ENCODE results near the gene TBX1. TPM values are rescaled to one million over a fixed set of nuclear protein-coding genes. Genes with fewer than 3 reads are reported as not detected.
"Not testable (repeated sequence)": the region's sequence is repeated elsewhere in the genome, so short reads cannot be mapped to it uniquely, and the experiment has no call there.

TBX1 gene
- total RNA-seq, 5 donors from 2014 or later (not counting 1 experiment from before 2014, with no cell fraction given) = 0.20 TPM; not detected in 4

DNA sequence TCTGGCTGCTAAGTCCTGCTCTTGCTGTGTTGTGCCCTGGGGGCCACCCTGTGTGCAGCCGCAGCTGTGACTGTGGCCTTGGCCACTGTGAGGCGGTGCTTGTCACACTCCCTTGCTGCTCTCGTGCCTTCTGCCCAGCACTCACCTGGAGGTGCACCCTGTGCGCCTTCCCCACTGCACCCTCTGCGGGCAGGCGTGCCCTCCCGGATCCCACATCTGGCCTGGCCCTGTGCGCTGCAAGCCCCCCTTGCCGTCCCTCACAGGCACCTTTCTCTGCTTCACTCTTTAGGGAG, 27.2 kb downstream of the TBX1 start:
- POLR2A ChIA-PET = no interaction called here
- H3K9me3 Mint-ChIP-seq = peaks cover 0 to 10% (median 6%) of the 10 kb centered on the region in 3 donors
- Histone ChIP-seq H3K27ac (ENCODE audit: low read length) (no peak overlapping the region), H3K9me3 (no peaks in the 10 kb centered on the region), H3K4me1 (ENCODE audit: control insufficient read depth in 1 of 2, extremely low read depth in 1 of 2, insufficient read depth in 2 of 2, low read length in 2 of 2) (no peaks in the 10 kb centered on the region), H3K4me3 (ENCODE audit: control insufficient read depth in 1 of 2, extremely low read depth in 1 of 2, low read length in 1 of 2) (no peak overlapping the region), H3K36me3 (ENCODE audit: control insufficient read depth in 2 of 2, extremely low read depth in 1 of 2, insufficient read depth in 1 of 2, low read length in 1 of 2) (peaks cover 0 to 3% of the 10 kb centered on the region in 2 donors), H3K27me3 (replicated peaks in 1 of 2; ENCODE audit: control insufficient read depth in 2 of 2, extremely low read depth in 1 of 2, insufficient read depth in 2 of 2, low read length in 1 of 2) (peaks cover 0 to 13% of the 10 kb centered on the region in 2 experiments)
- 93% methylated on average over 8 of the region's 9 CpGs for WGBS (ENCODE audit: insufficient coverage)
- H3K27me3 Mint-ChIP-seq = no peaks in the 10 kb centered on the region
- H3K27ac Mint-ChIP-seq = no peak overlapping the region
- DNase-seq (no peak), ATAC-seq (replicated peaks in 1 of 4) (no peak)
- H3K4me3 Mint-ChIP-seq = no peak overlapping the region
- no peaks in the 10 kb centered on the region for H3K4me1 Mint-ChIP-seq
- CTCF ChIA-PET = no interaction called here
- peaks cover 44% of the 10 kb centered on the region for H3K36me3 Mint-ChIP-seq

DNA sequence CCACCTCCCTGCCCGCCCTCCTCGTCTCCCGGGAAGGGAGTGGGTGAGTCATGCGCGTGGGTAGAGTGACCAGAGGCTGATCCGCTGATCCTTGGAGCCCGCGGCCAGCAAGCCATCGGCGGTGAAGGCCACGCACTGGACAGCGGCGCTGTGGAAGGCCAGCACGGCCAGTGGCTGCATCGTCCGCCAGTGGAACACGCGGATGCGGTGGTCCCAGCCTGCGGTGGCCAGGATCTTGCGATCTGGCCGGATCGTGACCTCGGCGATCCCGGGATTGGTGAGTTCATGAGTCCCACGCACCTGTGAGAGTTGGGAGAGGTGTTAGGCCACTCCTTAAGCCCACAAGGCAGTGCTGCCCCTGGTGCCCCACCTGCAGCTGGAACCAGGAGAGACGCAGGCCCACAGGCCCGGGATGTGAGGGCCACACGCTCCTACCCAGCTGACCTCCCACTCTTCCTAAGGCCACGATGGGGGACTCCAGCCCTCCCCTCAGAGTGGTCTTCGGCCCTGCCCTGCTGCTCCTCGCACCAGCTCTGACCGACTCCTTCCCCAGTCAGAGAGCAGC, 28.2 kb downstream of the TBX1 start:
- WGBS (ENCODE audit: insufficient coverage) = over 99% methylated on average over 29 of the region's 34 CpGs
- CTCF ChIA-PET = no interaction called here
- ATAC-seq (replicated peaks in 1 of 4) (no peak), DNase-seq (no peak)
- H3K36me3 ChIP-seq (ENCODE audit: control insufficient read depth in 2 of 2, extremely low read depth in 1 of 2, insufficient read depth in 1 of 2, low read length in 1 of 2) = peaks cover 0 to 3% of the 10 kb centered on the region in 2 donors
- no peak overlapping the region for H3K4me3 ChIP-seq (ENCODE audit: control insufficient read depth in 1 of 2, extremely low read depth in 1 of 2, low read length in 1 of 2)
- peaks cover 8 to 14% (median 12%) of the 10 kb centered on the region in 3 donors for H3K9me3 Mint-ChIP-seq
- no peaks in the 10 kb centered on the region for H3K27me3 Mint-ChIP-seq
- H3K4me1 Mint-ChIP-seq = no peaks in the 10 kb centered on the region
- no peaks in the 10 kb centered on the region for H3K9me3 ChIP-seq
- H3K27me3 ChIP-seq (replicated peaks in 1 of 2; ENCODE audit: control insufficient read depth in 2 of 2, extremely low read depth in 1 of 2, insufficient read depth in 2 of 2, low read length in 1 of 2) = peaks cover 0 to 3% of the 10 kb centered on the region in 2 experiments
- POLR2A ChIA-PET = no interaction called here
- H3K4me3 Mint-ChIP-seq = no peak overlapping the region
- peaks cover 50% of the 10 kb centered on the region for H3K36me3 Mint-ChIP-seq
- H3K27ac ChIP-seq (ENCODE audit: low read length) = no peak overlapping the region
- no peak overlapping the region for H3K27ac Mint-ChIP-seq
- H3K4me1 ChIP-seq (ENCODE audit: control insufficient read depth in 1 of 2, extremely low read depth in 1 of 2, insufficient read depth in 2 of 2, low read length in 2 of 2) = no peaks in the 10 kb centered on the region

DNA sequence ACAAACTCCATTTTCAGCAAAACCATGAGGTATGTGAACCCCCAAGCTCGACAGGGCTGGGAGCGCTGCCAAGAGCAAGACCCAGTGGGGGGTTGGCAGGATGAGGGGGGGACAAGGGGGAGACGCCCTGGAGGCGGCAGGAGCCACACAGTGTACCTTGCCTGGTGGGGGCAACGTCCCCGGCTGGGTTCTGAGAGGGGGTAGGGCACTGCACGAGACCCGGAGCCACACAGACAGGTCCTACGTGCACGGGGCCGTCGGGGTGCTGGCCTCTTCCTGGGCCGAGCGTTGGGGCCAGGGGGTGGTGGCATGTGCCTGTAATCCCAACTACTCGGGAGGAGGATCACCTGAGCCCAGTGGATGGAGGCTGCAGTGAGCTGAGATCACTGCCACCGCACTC, 28.8 kb downstream of the TBX1 start:
- ChIA-PET CTCF (no interaction called here), POLR2A (no interaction called here)
- Histone ChIP-seq H3K36me3 (ENCODE audit: control insufficient read depth in 2 of 2, extremely low read depth in 1 of 2, insufficient read depth in 1 of 2, low read length in 1 of 2) (peaks cover 0 to 3% of the 10 kb centered on the region in 2 donors), H3K4me3 (ENCODE audit: control insufficient read depth in 1 of 2, extremely low read depth in 1 of 2, low read length in 1 of 2) (no peak overlapping the region), H3K4me1 (ENCODE audit: control insufficient read depth in 1 of 2, extremely low read depth in 1 of 2, insufficient read depth in 2 of 2, low read length in 2 of 2) (no peaks in the 10 kb centered on the region), H3K27ac (ENCODE audit: low read length) (no peak overlapping the region), H3K27me3 (replicated peaks in 1 of 2; ENCODE audit: control insufficient read depth in 2 of 2, extremely low read depth in 1 of 2, insufficient read depth in 2 of 2, low read length in 1 of 2) (peaks cover 0 to 2% of the 10 kb centered on the region in 2 experiments), H3K9me3 (no peaks in the 10 kb centered on the region)
- peaks cover 13 to 14% (median 13%) of the 10 kb centered on the region in 3 donors for H3K9me3 Mint-ChIP-seq
- 92% methylated on average over 11 of the region's 16 CpGs for WGBS (ENCODE audit: insufficient coverage)
- peaks cover 57% of the 10 kb centered on the region for H3K36me3 Mint-ChIP-seq
- H3K4me3 Mint-ChIP-seq = no peak overlapping the region
- no peak overlapping the region for H3K27ac Mint-ChIP-seq
- DNase-seq = no peak
- no peaks in the 10 kb centered on the region for H3K27me3 Mint-ChIP-seq
- ATAC-seq (replicated peaks in 1 of 4) = no peak
- peaks cover 0 to 6% (median 1%) of the 10 kb centered on the region in 3 donors for H3K4me1 Mint-ChIP-seq

DNA sequence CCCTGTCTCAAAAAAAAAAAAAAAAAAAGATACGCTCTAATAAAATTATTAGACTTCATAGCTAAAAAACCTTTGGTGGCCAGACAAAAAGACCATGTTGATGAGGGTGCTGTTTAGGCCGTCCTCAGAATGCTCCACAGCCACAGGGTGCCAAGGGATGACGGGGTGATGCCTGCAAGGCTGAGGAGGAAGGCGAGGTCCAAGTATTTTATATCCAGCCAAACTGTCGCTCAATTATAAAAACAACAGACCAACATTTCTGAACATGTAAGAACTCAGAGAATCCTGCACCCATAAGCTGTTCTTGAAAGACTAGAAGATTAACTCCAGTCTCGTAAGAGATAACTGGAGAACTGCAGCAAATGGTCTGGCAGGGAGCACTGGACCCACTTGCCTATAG, 29.2 kb downstream of the TBX1 start:
- Mint-ChIP-seq H3K4me1 (peaks cover 0 to 9% (median 1%) of the 10 kb centered on the region in 3 donors), H3K27ac (no peak overlapping the region), H3K9me3 (peaks cover 13 to 14% (median 13%) of the 10 kb centered on the region in 3 donors), H3K4me3 (no peak overlapping the region), H3K36me3 (peaks cover 59% of the 10 kb centered on the region), H3K27me3 (no peaks in the 10 kb centered on the region)
- no peak for DNase-seq
- no peaks in the 10 kb centered on the region for H3K9me3 ChIP-seq
- no peak for ATAC-seq (replicated peaks in 1 of 4)
- ChIA-PET CTCF (no interaction called here), POLR2A (no interaction called here)
- H3K4me1 ChIP-seq (ENCODE audit: control insufficient read depth in 1 of 2, extremely low read depth in 1 of 2, insufficient read depth in 2 of 2, low read length in 2 of 2) = no peaks in the 10 kb centered on the region
- H3K27ac ChIP-seq (ENCODE audit: low read length) = no peak overlapping the region
- no peak overlapping the region for H3K4me3 ChIP-seq (ENCODE audit: control insufficient read depth in 1 of 2, extremely low read depth in 1 of 2, low read length in 1 of 2)
- H3K27me3 ChIP-seq (replicated peaks in 1 of 2; ENCODE audit: control insufficient read depth in 2 of 2, extremely low read depth in 1 of 2, insufficient read depth in 2 of 2, low read length in 1 of 2) = peaks cover 0 to 2% of the 10 kb centered on the region in 2 experiments
- peaks cover 0 to 3% of the 10 kb centered on the region in 2 donors for H3K36me3 ChIP-seq (ENCODE audit: control insufficient read depth in 2 of 2, extremely low read depth in 1 of 2, insufficient read depth in 1 of 2, low read length in 1 of 2)
- 97% methylated on average over 3 of the region's 6 CpGs for WGBS (ENCODE audit: insufficient coverage)

DNA sequence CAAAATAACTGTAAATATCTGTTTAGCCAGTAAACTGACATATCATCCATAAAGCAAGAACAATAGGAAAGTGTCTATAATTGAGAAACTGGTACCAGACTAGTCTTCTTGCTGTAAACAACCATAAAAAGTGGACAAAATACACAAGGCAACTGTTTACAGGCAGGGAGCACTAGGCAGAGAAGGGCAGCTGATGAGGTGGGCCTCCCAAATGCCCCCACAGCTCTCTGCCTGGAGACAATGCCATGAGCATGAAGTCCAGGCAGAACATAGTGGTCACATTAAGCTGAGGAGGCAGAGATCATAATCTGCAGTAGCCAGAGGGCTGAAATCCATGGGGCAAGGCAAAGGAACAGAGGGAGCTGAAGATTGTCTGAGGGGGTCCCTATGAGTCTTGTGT, 30.7 kb downstream of the TBX1 start:
- ATAC-seq (replicated peaks in 1 of 4) (no peak), DNase-seq (no peak)
- ChIA-PET POLR2A (no interaction called here), CTCF (no interaction called here)
- Histone ChIP-seq H3K4me3 (ENCODE audit: control insufficient read depth in 1 of 2, extremely low read depth in 1 of 2, low read length in 1 of 2) (no peak overlapping the region), H3K36me3 (ENCODE audit: control insufficient read depth in 2 of 2, extremely low read depth in 1 of 2, insufficient read depth in 1 of 2, low read length in 1 of 2) (peaks cover 0 to 7% of the 10 kb centered on the region in 2 donors), H3K4me1 (ENCODE audit: control insufficient read depth in 1 of 2, extremely low read depth in 1 of 2, insufficient read depth in 2 of 2, low read length in 2 of 2) (peaks cover 3 to 5% of the 10 kb centered on the region in 2 experiments), H3K27ac (ENCODE audit: low read length) (no peak overlapping the region), H3K9me3 (no peaks in the 10 kb centered on the region), H3K27me3 (replicated peaks in 1 of 2; ENCODE audit: control insufficient read depth in 2 of 2, extremely low read depth in 1 of 2, insufficient read depth in 2 of 2, low read length in 1 of 2) (no peaks in the 10 kb centered on the region)
- H3K4me3 Mint-ChIP-seq = no peak overlapping the region
- H3K4me1 Mint-ChIP-seq = peaks cover 3 to 23% (median 8%) of the 10 kb centered on the region in 3 donors
- H3K36me3 Mint-ChIP-seq = peaks cover 68% of the 10 kb centered on the region
- H3K9me3 Mint-ChIP-seq = peaks cover 13 to 14% (median 13%) of the 10 kb centered on the region in 3 donors
- no peak overlapping the region for H3K27ac Mint-ChIP-seq
- no peaks in the 10 kb centered on the region for H3K27me3 Mint-ChIP-seq

DNA sequence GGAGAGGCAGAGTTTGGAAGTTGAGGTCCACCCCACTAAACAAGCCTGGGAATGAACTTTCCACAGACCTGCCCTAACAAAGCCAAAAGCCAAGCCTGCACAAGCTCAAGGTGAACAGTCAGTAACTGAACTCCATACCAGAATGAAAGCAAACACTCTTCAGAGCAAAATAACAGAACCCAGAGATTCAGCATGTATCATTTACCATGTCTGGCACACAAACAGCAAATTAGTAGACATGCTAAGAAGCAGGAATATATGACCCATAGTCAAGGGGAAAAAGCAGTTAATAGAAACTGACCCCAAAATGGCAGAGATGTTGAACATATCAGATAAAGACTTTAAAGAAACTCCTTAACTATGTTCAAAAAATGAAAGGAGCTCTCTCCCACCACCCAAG, 31.3 kb downstream of the TBX1 start:
- ChIA-PET CTCF (no interaction called here), POLR2A (no interaction called here)
- DNase-seq (no peak), ATAC-seq (replicated peaks in 1 of 4) (no peak)
- Histone ChIP-seq H3K9me3 (no peaks in the 10 kb centered on the region), H3K36me3 (ENCODE audit: control insufficient read depth in 2 of 2, extremely low read depth in 1 of 2, insufficient read depth in 1 of 2, low read length in 1 of 2) (peaks cover 0 to 7% of the 10 kb centered on the region in 2 donors), H3K4me1 (ENCODE audit: control insufficient read depth in 1 of 2, extremely low read depth in 1 of 2, insufficient read depth in 2 of 2, low read length in 2 of 2) (peaks cover 3 to 5% of the 10 kb centered on the region in 2 experiments), H3K27ac (ENCODE audit: low read length) (no peak overlapping the region), H3K27me3 (replicated peaks in 1 of 2; ENCODE audit: control insufficient read depth in 2 of 2, extremely low read depth in 1 of 2, insufficient read depth in 2 of 2, low read length in 1 of 2) (no peaks in the 10 kb centered on the region), H3K4me3 (ENCODE audit: control insufficient read depth in 1 of 2, extremely low read depth in 1 of 2, low read length in 1 of 2) (no peak overlapping the region)
- H3K9me3 Mint-ChIP-seq = peaks cover 13 to 14% (median 13%) of the 10 kb centered on the region in 3 donors
- no peaks in the 10 kb centered on the region for H3K27me3 Mint-ChIP-seq
- peaks cover 66% of the 10 kb centered on the region for H3K36me3 Mint-ChIP-seq
- H3K4me1 Mint-ChIP-seq = peaks cover 3 to 28% (median 8%) of the 10 kb centered on the region in 3 donors
- no peak overlapping the region for H3K27ac Mint-ChIP-seq
- no peak overlapping the region for H3K4me3 Mint-ChIP-seq

DNA sequence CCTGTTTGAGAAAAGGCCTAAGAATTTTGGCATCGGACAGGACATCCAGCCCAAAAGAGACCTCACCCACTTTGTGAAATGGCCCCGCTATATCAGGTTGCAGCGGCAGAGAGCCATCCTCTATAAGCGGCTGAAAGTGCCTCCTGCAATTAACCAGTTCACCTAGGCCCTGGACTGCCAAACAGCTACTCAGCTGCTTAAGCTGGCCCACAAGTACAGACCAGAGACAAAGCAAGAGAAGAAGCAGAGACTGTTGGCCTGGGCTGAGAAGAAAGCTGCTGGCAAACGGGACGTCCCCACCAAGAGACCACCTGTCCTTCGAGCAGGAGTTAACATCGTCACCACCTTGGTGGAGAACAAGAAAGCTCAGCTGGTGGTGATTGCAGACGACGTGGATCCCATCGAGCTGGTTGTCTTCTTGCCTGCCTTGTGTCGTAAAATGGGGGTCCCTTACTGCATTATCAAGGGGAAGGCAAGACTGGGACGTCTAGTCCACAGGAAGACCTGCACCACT, 31.9 kb downstream of the TBX1 start:
- H3K27ac Mint-ChIP-seq; H3K9me3 ChIP-seq; H3K27ac ChIP-seq (ENCODE audit: low read length); H3K4me3 Mint-ChIP-seq; DNase-seq; H3K4me1 ChIP-seq (ENCODE audit: control insufficient read depth in 1 of 2, extremely low read depth in 1 of 2, insufficient read depth in 2 of 2, low read length in 2 of 2); CTCF ChIA-PET; H3K27me3 Mint-ChIP-seq; H3K36me3 ChIP-seq (ENCODE audit: control insufficient read depth in 2 of 2, extremely low read depth in 1 of 2, insufficient read depth in 1 of 2, low read length in 1 of 2); ATAC-seq (replicated peaks in 1 of 4); POLR2A ChIA-PET; H3K27me3 ChIP-seq (replicated peaks in 1 of 2; ENCODE audit: control insufficient read depth in 2 of 2, extremely low read depth in 1 of 2, insufficient read depth in 2 of 2, low read length in 1 of 2); H3K4me3 ChIP-seq (ENCODE audit: control insufficient read depth in 1 of 2, extremely low read depth in 1 of 2, low read length in 1 of 2): not testable (repeated sequence)
- Mint-ChIP-seq H3K4me1 (peaks cover 3 to 28% (median 8%) of the 10 kb centered on the region in 3 donors), H3K9me3 (peaks cover 13 to 14% (median 13%) of the 10 kb centered on the region in 3 donors), H3K36me3 (peaks cover 63% of the 10 kb centered on the region)
- WGBS (ENCODE audit: insufficient coverage) = 98% methylated on average over 11 of the region's 13 CpGs
